ENCODE results near the gene LPAR1. TPM values are rescaled to one million over a fixed set of nuclear protein-coding genes. Genes with fewer than 3 reads are reported as not detected.

The LPAR1 gene
- total and polyA plus RNA-seq, 12 donors = 9.6 to 65.2 (median 22.4) TPM

- no peaks in the 10 kb centered on the region for H3K9me3 ChIP-seq (replicated peaks in 1 of 3)
Observed at GRCh38 chr9:111016426-111017045, 21.7 kb downstream of the LPAR1 start.

GRCh38 chr9:111016016-111016415 lies 22.3 kb downstream of the LPAR1 start:
- no peak for DNase-seq
- intact Hi-C loops (cut with DNase I) = no loop called here
- H3K4me3 ChIP-seq = no peak overlapping the region
- no peaks in the 10 kb centered on the region for H3K36me3 ChIP-seq (replicated peaks in 1 of 2)
- no peak for TF ChIP-seq CTCF (IDR thresholded peaks at IDR 0.05)
- TF ChIP-seq POLR2A (IDR thresholded peaks at IDR 0.05) = no peak
- peak overlapping the region in 1 of 5 donors; percentile 27 for H3K27ac ChIP-seq
- peaks cover 3 to 23% of the 10 kb centered on the region in 2 donors for H3K4me1 ChIP-seq (replicated peaks in 1 of 2)
- no peaks in the 10 kb centered on the region for H3K9me3 ChIP-seq (replicated peaks in 1 of 3)
- WGBS, 4 donors = 44 to 75% (median 63%) methylated on average over 1 of the region's 1 CpG
- no peaks in the 10 kb centered on the region for H3K27me3 ChIP-seq

More at GRCh38 chr9:111016426-111017045, 21.7 kb downstream of the LPAR1 start:
- Histone ChIP-seq H3K27me3 (no peaks in the 10 kb centered on the region), H3K4me1 (replicated peaks in 1 of 2) (peaks cover 3 to 23% of the 10 kb centered on the region in 2 donors), H3K4me3 (no peak overlapping the region), H3K36me3 (replicated peaks in 1 of 2) (no peaks in the 10 kb centered on the region), H3K27ac (peak overlapping the region in 1 of 5 donors; percentile 27)
- TF ChIP-seq CTCF (IDR thresholded peaks at IDR 0.05) (no peak), POLR2A (IDR thresholded peaks at IDR 0.05) (no peak)
- WGBS, 4 donors = 30 to 40% (median 37%) methylated on average over 3 of the region's 3 CpGs
- no peak for DNase-seq
- intact Hi-C loops (cut with DNase I) = no loop called here

- intact Hi-C loops (cut with DNase I) = no loop called here
- Histone ChIP-seq H3K4me1 (replicated peaks in 1 of 2) (peaks cover 3 to 23% of the 10 kb centered on the region in 2 donors), H3K36me3 (replicated peaks in 1 of 2) (no peaks in the 10 kb centered on the region), H3K4me3 (no peak overlapping the region), H3K9me3 (replicated peaks in 1 of 3) (no peaks in the 10 kb centered on the region), H3K27ac (no peak overlapping the region), H3K27me3 (no peaks in the 10 kb centered on the region)
- no peak for DNase-seq
- TF ChIP-seq POLR2A (IDR thresholded peaks at IDR 0.05) = no peak
- no peak for TF ChIP-seq CTCF (IDR thresholded peaks at IDR 0.05)
- 72 to 79% (median 76%) methylated on average over 1 of the region's 1 CpG for WGBS, 4 donors
Observed at GRCh38 chr9:111013707-111014106, 24.6 kb downstream of the LPAR1 start.

GRCh38 chr9:111013250-111013649 lies 25.0 kb downstream of the LPAR1 start:
- no peak overlapping the region for H3K4me3 ChIP-seq
- WGBS, 4 donors = 67 to 80% (median 72%) methylated on average over 1 of the region's 1 CpG
- H3K4me1 ChIP-seq (replicated peaks in 1 of 2) = peaks cover 3 to 23% of the 10 kb centered on the region in 2 donors
- TF ChIP-seq CTCF (IDR thresholded peaks at IDR 0.05) (no peak), POLR2A (IDR thresholded peaks at IDR 0.05) (no peak)
- no peaks in the 10 kb centered on the region for H3K27me3 ChIP-seq
- DNase-seq = no peak
- no peaks in the 10 kb centered on the region for H3K36me3 ChIP-seq (replicated peaks in 1 of 2)
- no peak overlapping the region for H3K27ac ChIP-seq
- intact Hi-C loops (cut with DNase I) = no loop called here
- no peaks in the 10 kb centered on the region for H3K9me3 ChIP-seq (replicated peaks in 1 of 3)

All from adrenal gland (tissue), 12 donors.